HTERT RPE-1 (cell line): ENCODE results near the gene SYNGR3.
"Not testable (repeated sequence)": the region's sequence is repeated elsewhere in the genome, so short reads cannot be mapped to it uniquely, and the experiment has no call there.

ENCODE experiments used
- in situ Hi-C: fragments of 300-500 bp; cut with MboI; formaldehyde crosslinking; loops from 4 replicates; pipeline ENCODE4 v1.14.3; 2020; ENCODE audit warnings: low sequenced_read_pairs

SYNGR3 gene

DNA sequence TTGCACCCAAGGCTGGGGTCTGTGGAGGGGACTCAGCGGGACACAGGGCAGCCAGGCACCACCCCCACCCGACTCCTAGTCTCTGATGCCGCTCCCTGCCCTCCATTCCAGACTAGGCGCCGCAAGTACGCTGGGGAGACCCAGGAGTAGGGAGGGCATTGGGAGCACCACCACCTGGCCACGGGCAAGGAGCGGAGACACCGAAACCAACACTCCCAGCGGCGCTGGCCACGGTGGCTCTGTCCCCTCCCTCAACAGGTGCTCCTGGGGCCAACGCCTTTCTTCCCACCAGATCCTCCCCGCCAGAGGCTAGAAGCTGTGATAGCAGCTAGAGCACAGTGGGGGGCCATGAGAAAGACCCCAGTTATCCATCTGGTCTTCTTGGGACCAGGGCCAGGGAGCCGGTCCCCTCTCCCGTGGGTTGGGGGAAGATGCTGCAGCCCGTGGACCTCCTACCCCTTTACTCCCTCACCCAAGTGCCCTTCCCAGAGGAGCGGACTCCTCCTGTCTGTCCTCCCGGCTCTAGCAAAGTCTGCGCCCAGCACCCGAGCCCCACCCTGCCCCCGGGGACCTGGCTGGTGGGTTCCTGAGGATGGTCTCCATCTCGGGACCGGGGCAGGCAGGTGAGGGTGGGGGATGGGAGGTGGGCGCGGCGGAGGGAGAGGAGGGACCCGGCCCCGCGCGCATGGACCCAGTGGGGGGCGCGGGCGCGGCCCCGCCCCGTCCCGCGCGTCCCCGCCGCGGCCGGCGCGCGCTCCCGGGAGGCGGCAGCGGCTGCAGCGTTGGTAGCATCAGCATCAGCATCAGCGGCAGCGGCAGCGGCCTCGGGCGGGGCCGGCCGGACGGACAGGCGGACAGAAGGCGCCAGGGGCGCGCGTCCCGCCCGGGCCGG lies at the start of gene SYNGR3:
SYNGR3 (plus strand) TSS at position 762 of the 892 bp plus-strand sequence. CDS start 133 bp downstream, outside the sequence.
- in situ Hi-C loops, result no loop called here

DNA sequence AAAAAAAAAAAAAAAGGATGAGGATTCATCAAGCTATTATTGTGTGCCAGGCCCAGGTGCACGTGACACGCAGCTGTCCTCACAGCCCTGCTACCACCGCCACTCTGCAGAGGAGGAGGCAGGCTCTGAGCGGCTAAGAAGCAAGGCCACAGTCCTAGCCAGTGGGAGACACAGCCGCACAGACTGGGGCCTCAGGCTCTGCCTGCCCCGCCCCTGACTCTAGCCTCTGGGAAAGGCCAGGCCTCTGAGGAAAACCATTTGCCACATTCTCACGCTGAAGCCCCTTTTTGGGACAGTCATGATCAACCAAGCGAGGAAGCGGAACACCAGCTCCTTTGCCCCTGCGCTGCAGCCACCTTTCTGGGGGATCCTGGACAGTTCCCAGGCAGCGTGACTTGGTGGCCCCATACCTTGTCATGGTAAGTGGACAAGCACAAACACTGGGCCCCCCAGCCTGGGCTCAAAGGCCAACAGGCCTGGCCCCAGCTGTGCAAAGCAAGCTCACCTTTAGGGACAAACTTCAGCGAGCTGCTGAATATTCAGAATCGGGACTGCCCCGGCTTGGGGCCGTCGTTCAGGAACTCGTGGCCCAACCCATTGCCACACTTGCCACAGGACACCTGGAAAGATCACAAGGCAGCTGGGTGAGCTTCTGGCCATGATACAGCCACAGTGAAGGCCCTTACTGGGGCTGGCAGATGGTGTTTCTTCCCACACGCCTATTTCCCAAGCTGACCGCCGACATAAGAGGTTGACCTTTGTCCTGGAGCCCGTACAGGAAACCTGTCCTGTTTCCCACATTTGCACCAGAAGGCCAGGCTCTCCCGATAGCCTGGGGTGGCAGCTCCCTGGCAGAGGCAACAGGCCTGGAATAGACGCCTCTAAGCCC lies 49.3 kb upstream of the SYNGR3 start:
- in situ Hi-C loops, result no loop called here

DNA sequence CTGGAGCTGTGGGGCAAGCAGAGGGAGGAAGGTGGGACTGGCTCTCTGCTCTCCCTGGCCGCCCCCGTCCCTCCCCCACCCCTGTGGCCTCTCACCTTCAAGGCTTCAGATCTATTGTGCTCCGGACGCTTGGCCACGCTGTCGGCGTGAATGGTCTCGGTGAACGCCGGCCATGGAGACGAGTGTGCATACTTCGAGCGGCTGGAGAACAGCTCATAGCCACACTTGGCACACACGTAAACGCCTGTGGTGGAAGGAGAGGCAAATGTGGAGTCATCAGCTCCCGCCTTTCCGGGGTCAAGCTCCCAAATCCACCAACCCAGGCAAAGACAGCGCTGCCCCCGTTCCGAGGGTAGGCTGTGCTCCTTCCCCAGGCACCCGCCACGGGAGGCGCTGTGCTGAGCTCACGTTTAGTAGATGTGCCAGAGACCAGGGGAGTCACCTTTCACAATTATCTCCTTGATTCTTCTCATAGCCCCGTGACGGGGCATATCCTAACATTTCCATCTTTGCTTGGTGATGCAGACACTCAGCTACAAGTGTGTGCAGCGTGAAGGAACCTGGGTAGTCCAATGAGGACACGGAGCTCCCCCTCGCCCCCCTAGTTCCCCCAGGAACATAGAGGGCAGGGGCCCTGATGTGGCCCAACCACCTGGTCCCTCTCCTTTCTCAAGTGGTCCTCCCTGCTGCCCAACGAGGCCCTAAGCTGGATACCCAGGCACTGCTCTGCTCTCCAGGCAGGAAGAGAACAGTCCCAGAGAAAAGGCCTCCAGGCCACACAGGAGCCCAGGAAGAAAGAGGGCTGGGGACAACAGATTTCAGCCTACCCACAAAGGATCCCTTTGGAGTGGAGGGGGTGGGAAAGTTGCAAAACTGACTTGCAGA lies 48.4 kb upstream of the SYNGR3 start:
- in situ Hi-C loops, result no loop called here

DNA sequence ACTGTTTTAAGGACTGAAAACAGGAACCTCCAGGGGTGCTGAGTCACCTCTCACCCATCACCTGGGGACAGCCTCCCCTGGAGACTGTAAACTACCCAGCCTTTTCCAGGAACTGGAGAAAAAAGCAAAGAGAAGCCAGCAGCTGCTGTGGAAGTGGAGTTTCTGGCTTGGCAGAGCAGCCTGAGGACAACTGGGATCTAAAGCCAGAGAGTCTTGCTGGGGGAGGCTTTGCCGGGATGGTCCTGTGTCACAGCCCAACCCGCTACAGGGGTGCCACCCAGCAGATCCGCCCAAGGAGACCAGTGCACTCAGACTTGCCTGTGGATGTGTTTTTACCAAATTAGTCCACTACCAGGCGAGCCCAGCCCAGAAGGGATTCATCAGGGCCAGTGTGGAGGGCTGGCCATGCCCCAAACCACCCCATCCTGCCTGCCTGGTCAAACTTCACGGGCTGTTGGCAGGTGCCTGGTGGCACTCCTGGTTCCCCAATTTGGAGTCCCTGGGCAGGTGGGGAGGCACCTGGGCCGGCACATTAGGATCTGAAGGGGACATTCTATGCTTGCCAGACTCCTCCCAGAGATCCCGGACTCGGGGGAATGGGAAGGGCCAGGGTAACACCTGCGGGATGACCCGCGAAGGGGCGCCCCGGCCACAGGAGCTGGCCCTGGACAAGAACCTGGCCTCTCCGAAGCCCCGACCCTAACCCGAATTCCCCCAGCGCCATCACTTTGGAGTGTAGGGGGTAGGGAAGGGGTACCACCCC lies 47.5 kb upstream of the SYNGR3 start:
- in situ Hi-C loops, result no loop called here

GRCh38 chr16:1942810-1943726 lies 46.7 kb upstream of the SYNGR3 start, which contains the start of gene MSRB1:
MSRB1 (minus strand) TSS chr16:1943199; CDS start chr16:1943156, 43 bp downstream.
- in situ Hi-C loops, result no loop called here

DNA sequence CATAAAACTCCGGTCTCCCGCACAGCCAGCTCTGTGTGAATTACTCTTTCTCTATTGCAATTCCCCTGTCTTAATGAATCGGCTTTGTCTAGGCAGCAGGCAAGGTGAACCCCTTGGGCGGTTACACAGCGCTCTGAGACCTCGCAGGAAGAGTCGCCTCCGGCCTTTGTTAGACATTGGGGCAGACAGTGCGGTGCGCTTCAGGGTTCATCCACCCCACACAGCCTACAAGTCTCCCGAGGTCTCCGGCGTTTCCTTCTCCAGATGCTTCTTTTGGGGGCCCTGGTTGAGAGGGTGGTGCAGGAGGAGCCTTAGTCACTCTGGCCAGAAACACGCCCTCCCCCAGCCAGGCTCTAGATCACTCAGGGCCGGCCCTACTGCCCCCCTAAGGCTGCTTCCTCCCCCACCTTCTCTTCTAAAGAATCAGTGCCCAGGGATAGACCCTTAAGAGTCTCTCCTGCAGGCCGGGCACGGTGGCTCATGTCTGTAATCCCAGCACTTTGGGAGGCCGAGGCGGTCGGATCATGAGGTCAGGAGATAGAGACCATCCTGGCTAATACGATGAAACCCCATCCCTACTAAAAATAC lies 45.1 kb upstream of the SYNGR3 start:
- in situ Hi-C loops, result no loop called here

GRCh38 chr16:1945559-1946391 lies 44.0 kb upstream of the SYNGR3 start:
- in situ Hi-C loops, result no loop called here

DNA sequence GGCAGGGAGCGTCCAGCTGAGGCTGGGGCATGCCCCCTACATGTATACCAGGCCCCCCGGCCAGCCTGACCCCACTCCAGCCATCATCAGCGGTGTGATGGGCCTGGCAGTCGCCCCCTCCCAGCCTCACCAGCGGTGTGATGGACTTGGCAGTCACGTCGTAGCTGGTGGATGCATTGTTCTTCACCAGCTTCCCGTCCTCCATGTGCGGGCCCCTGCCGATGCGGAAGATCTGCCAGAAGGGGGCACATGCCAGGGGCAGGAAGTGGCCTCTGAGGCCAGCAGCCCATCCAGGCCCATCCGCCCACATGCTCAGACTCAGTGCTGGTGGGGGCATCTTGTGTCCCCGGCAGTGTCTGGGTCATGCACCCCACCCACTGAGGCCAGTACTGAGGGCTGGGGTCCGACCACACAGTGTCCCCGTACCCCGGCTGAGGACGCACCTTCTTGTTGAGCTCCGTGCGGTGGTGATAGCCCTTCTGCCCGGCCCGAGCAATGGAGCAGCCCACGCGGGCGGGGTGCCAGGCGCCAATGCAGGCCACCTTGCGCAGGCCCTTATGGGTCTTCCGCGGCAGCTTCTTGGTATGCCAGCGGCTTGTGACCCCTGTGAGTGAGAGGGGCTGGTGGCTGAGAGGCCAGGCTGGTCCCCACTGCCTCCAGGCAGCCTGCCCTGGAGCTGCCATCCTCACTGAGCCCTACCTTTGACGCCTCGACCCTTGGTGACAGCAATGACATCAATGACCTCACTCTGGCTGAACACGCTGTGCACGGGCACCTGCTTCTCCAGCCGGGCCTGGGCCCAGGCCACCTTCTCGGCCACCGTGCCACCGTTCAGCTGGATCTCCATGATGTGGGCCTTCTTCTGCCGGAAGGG lies 43.0 kb upstream of the SYNGR3 start:
- in situ Hi-C loops, result no loop called here

GRCh38 chr16:1947369-1947670 lies 42.5 kb upstream of the SYNGR3 start:
- in situ Hi-C loops, result no loop called here

DNA sequence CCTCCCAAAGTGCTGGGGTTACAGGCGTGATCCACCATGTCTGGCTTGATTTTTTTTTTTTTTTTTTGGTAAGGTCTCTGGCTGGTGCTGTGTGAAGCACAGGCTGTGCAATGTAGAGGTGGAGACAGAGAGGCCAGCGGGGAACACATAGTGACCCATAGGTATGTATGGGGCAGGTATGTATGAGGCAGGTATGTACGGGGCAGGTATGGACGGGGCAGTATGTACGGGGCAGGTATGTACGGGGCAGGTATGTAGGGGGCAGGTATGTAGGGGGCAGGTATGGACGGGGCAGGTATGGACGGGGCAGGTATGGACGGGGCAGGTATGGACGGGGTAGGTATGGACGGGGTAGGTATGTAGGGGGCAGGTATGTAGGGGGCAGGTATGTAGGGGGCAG lies 40.3 kb upstream of the SYNGR3 start:
- in situ Hi-C loops, result no loop called here

DNA sequence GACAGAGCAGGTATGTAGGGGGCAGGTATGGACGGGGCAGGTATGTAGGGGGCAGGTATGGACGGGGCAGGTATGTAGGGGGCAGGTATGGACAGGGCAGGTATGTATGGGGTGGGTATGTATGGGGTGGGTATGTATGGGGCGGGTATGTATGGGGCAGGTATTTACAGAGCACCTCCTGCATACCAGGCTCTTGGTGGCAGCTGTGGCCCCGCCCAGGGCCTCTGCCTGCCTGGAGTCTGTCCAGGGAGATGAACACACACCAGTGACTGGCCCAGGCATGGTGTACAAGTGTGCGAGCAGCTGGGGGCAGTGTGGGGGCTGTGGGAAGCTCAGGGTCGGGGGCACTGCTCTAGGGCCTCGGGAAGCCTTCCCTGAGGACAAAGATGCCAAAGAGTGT lies 39.7 kb upstream of the SYNGR3 start:
- in situ Hi-C loops, result no loop called here

- in situ Hi-C loops, result no loop called here
These were observed 39.2 kb upstream of the SYNGR3 start for GRCh38 chr16:1950559-1950958.

DNA sequence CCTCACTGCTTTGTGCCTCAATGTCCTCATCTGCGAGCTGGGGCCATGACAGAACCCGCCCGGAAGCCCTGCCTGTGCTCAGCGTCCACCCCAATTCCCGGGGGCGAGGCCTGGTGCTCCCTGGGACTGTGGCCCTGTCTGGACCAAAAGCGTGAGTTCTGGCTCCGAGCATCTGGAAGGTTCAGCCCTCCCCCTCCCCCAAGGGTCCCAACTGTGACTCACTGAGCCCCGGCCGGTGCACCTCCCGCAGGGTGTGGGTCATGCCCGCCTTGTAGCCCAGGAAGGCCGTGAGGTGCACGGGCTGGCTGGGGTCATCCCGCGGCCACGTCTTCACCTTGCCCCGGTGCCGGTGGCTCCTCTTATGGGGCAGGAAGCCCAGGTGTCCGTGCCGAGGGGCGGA lies 36.0 kb upstream of the SYNGR3 start:
- in situ Hi-C loops, result no loop called here

DNA sequence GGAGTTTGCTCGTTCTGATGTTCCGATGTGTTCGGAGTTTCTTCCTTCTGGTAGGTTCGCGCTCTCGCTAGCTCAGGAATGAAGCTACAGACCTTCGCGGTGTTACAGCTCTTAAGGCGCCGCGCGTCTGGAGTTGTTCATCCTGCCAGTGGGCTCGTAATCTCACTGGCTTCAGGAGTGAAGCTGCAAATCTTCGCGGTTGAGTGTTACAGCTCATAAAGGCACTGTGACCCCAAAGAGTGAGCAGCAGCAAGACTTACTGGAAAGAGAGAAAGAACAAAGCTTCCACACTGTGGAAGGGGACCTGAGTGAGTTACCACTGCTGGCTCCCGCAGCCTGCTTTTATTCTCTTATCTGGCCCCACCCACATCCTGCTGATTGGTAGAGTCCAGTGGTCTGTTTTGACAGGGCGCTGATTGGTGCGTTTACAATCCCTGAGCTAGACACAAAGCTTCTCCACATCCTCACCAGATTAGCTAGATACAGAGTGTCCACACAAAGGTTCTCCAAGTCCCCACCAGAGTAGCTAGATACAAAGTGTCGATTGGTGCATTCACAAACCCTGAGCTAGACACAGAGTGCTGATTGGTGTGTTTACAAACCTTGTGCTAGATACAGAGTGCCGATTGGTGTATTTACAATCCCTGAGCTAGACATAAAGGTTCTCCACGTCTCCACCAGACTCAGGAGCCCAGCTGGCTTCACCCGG lies 32.2 kb upstream of the SYNGR3 start:
- in situ Hi-C loops, result not testable (repeated sequence)

GRCh38 chr16:1958143-1958491 lies 31.7 kb upstream of the SYNGR3 start:
- in situ Hi-C loops, result not testable (repeated sequence)

GRCh38 chr16:1958715-1959268 lies 31.0 kb upstream of the SYNGR3 start:
- in situ Hi-C loops, result no loop called here
